K562 (cell line): ENCODE measurements around the gene ASCC1. TPM values are rescaled to one million over a fixed set of nuclear protein-coding genes. Genes with fewer than 3 reads are reported as not detected.

ENCODE experiments used
- ATF7 ChIP-seq: fragments of 450-650 bp; IDR thresholded peaks from 2 replicates; pipeline ENCODE4 v1.7.1; 2014; ENCODE audit warnings: mild to moderate bottlenecking, moderate library complexity
- BDP1 ChIP-seq: IDR thresholded peaks from 3 replicates; pipeline ENCODE4 v1.6.1; 2011; ENCODE audit not compliant: insufficient read length, insufficient read depth
- CBFA2T3 ChIP-seq: fragments of 450-650 bp; IDR thresholded peaks from 2 replicates; pipeline ENCODE4 v1.6.1; 2017
- CREB1 ChIP-seq, 2 experiments: sonication (generic) in 1 of 2; formaldehyde crosslinking in 1 of 2; IDR thresholded peaks; 2 replicates each; pipeline versions ENCODE4 v1.6.1 to v1.8.0; 2012 to 2022; ENCODE audit warnings: inconsistent platforms in 1 of 2, mild to moderate bottlenecking in 1 of 2, missing genetic modification reagents in 1 of 2, moderate library complexity in 1 of 2
- DIDO1 ChIP-seq: fragments of 450-650 bp; IDR thresholded peaks from 2 replicates; pipeline ENCODE4 v1.6.1; 2016; ENCODE audit warnings: low read depth, missing biosample characterization, missing genetic modification characterization
- IFI16 ChIP-seq: fragments of 250-450 bp; sonication (Bioruptor Pico); IDR thresholded peaks from 2 replicates; pipeline ENCODE4 v2.1.2; 2022; ENCODE audit warnings: mild to moderate bottlenecking, inconsistent platforms
- KAT7 ChIP-seq: sonication (generic); formaldehyde crosslinking; IDR thresholded peaks from 2 replicates; pipeline ENCODE4 v1.8.0; 2022; ENCODE audit warnings: missing genetic modification reagents, mild to moderate bottlenecking, borderline replicate concordance
- KAT8 ChIP-seq: fragments of 450-650 bp; IDR thresholded peaks from 2 replicates; pipeline ENCODE4 v1.6.1; 2016; ENCODE audit warnings: low read depth, mild to moderate bottlenecking
- MTA1 ChIP-seq: fragments of 450-650 bp; IDR thresholded peaks from 2 replicates; pipeline ENCODE4 v1.6.1; 2017; ENCODE audit warnings: borderline replicate concordance
- NFXL1 ChIP-seq: fragments of 450-650 bp; formaldehyde crosslinking; IDR thresholded peaks from 2 replicates; pipeline ENCODE4 v1.4.0; 2021; ENCODE audit warnings: mild to moderate bottlenecking
- NONO ChIP-seq, 2 experiments: fragments of 200-400 bp in 1 of 2; fragments of 450-650 bp in 1 of 2; formaldehyde crosslinking in 1 of 2; IDR thresholded peaks; 2 replicates each; pipeline ENCODE4 v1.6.1; 2017; ENCODE audit warnings: low read depth in 2 of 2, mild to moderate bottlenecking in 2 of 2, moderate library complexity in 2 of 2, low read length in 1 of 2
- NUFIP1 ChIP-seq: fragments of 450-650 bp; IDR thresholded peaks from 2 replicates; pipeline ENCODE4 v1.6.1; 2018; ENCODE audit not compliant: partially characterized antibody
- POLR2A ChIP-seq: fragments of 450-650 bp; conservative IDR thresholded peaks from 2 replicates; pipeline ENCODE4 v1.6.1; 2016
- PYGO2 ChIP-seq: fragments of 450-650 bp; IDR thresholded peaks from 2 replicates; pipeline ENCODE4 v1.6.1; 2016; ENCODE audit warnings: mild to moderate bottlenecking, missing genetic modification characterization, moderate library complexity, missing compliant biosample characterization
- RBM15 ChIP-seq: fragments of 200-400 bp; formaldehyde crosslinking; IDR thresholded peaks from 2 replicates; pipeline ENCODE4 v1.6.1; 2018; ENCODE audit warnings: mild to moderate bottlenecking, low read length, moderate library complexity; ENCODE audit not compliant: insufficient read depth
- RFX5 ChIP-seq: IDR thresholded peaks from 2 replicates; pipeline ENCODE4 v1.6.1; 2011; ENCODE audit warnings: low read depth, mild to moderate bottlenecking, improper control_type of control experiment, low read length
- RFX7 ChIP-seq: fragments of 250-450 bp; sonication (Bioruptor Pico); IDR thresholded peaks from 2 replicates; pipeline ENCODE4 v1.5.1; 2021; ENCODE audit warnings: mild to moderate bottlenecking
- TSC22D4 ChIP-seq: fragments of 450-650 bp; IDR thresholded peaks from 2 replicates; pipeline ENCODE4 v1.6.1; 2016; ENCODE audit warnings: missing genetic modification characterization, missing biosample characterization, control low read depth
- XRCC5 ChIP-seq: fragments of 200-400 bp; formaldehyde crosslinking; IDR thresholded peaks from 2 replicates; pipeline ENCODE4 v1.6.1; 2017; ENCODE audit warnings: low read depth, mild to moderate bottlenecking, low read length
- ZNF140 ChIP-seq: fragments of 250-450 bp; sonication (Bioruptor Pico); IDR thresholded peaks from 2 replicates; pipeline ENCODE4 v1.8.0; 2021; ENCODE audit warnings: moderate library complexity, mild to moderate bottlenecking, inconsistent platforms
- ZNF316 ChIP-seq: fragments of 450-650 bp; IDR thresholded peaks from 2 replicates; pipeline ENCODE4 v1.6.1; 2016
- ZNF445 ChIP-seq: fragments of 250-450 bp; sonication (Bioruptor Pico); IDR thresholded peaks from 2 replicates; pipeline ENCODE4 v1.4.0; 2020; ENCODE audit warnings: low read depth, mild to moderate bottlenecking, moderate library complexity
- polyA plus RNA-seq, 8 experiments: library from polyadenylated mRNA; depleted of rRNA in 4 of 8; stranded (reverse) in 5 of 8; unstranded in 3 of 8; fragments of >200 nt; fragmentation: Nextera tagmentation in 2 of 8; fragmentation: Illumina TruSeq in 1 of 8; extraction: Ambion mirVana in 2 of 8; extraction: Trizol in 1 of 8; gene quantifications; 2 replicates each; pipeline versions ENCODE4 v1.2.1 to v1.2.3, GENCODE V29; 2011 to 2014; ENCODE audit warnings: inconsistent platforms in 1 of 8, missing spikeins in 1 of 8
- total RNA-seq, 7 experiments: library from RNA; depleted of rRNA in 6 of 7; stranded (reverse); fragments of >200 nt in 6 of 7; fragmentation: Illumina TruSeq in 2 of 7; extraction: Trizol in 2 of 7; gene quantifications; 2 replicates each; pipeline versions ENCODE4 v1.2.1 to v1.2.3, GENCODE V29; 2011 to 2021; ENCODE audit warnings: low replicate concordance in 1 of 7
- TF ChIP-seq, protein P1 (sequence below): sonication (generic); formaldehyde crosslinking; IDR thresholded peaks from 2 replicates; pipeline ENCODE4 v1.5.0; 2020; ENCODE audit warnings: missing genetic modification reagents
- TF ChIP-seq, protein P2 (sequence below), 2 experiments: fragments of 450-650 bp; IDR thresholded peaks; 2 replicates each; pipeline ENCODE4 v1.6.1; 2018; ENCODE audit warnings: mild to moderate bottlenecking in 2 of 2, low read depth in 1 of 2; ENCODE audit not compliant: partially characterized antibody in 2 of 2

Gene ASCC1
- total and polyA plus RNA-seq, 9 of the 15 experiments (the other 6 are each of a cell fraction or from before 2014, with no cell fraction given) = 31.7 to 73.3 (median 52.8) TPM

DNA sequence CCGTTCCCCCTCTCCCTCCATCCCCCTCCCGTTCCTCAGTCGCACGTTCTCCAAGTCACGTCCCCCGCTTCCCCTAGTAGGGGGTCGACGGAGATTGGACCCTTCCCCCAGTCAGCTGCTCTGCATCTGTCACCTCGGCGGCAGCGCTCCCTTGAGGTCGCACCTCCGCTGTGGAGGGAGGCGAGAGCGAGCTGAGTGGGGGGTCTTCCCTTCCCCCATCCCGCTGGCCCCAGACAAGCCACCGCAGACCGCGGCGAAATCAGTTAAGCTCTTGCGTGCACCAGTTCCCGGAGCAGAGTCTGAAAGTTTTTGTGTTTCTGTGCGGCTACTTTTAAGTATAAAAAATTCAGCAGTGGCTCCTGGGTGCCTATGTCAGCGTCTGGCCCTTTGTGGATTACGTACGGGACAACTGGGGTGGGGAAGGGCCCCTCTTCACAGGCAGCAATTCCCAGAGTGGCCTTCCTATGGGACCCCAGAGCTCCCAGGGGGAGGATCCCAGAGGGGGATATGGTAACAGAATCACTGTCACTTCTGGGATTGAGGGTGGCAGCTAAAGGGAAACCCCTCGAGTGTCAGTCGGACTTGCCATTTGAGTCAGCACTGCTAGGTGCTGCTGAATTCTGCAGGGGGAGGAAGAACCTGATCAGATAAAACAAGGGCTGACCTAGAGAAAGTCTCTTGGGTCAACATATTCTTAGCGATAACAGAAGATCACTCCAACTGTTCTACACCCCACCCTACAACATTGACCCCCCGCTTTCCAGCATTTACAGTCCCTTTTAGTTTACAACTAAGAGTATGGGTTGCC is 45.1 kb upstream of the ASCC1 start (continued):
- TF ChIP-seq, protein P1, sequence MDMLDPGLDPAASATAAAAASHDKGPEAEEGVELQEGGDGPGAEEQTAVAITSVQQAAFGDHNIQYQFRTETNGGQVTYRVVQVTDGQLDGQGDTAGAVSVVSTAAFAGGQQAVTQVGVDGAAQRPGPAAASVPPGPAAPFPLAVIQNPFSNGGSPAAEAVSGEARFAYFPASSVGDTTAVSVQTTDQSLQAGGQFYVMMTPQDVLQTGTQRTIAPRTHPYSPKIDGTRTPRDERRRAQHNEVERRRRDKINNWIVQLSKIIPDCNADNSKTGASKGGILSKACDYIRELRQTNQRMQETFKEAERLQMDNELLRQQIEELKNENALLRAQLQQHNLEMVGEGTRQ (CRISPR knock-in tag) = no peak
- TF ChIP-seq PYGO2 = no peak
- no peak for TF ChIP-seq RBM15
- no peak for TF ChIP-seq RFX5
- TF ChIP-seq TSC22D4 = no peak
- TF ChIP-seq, protein P2, sequence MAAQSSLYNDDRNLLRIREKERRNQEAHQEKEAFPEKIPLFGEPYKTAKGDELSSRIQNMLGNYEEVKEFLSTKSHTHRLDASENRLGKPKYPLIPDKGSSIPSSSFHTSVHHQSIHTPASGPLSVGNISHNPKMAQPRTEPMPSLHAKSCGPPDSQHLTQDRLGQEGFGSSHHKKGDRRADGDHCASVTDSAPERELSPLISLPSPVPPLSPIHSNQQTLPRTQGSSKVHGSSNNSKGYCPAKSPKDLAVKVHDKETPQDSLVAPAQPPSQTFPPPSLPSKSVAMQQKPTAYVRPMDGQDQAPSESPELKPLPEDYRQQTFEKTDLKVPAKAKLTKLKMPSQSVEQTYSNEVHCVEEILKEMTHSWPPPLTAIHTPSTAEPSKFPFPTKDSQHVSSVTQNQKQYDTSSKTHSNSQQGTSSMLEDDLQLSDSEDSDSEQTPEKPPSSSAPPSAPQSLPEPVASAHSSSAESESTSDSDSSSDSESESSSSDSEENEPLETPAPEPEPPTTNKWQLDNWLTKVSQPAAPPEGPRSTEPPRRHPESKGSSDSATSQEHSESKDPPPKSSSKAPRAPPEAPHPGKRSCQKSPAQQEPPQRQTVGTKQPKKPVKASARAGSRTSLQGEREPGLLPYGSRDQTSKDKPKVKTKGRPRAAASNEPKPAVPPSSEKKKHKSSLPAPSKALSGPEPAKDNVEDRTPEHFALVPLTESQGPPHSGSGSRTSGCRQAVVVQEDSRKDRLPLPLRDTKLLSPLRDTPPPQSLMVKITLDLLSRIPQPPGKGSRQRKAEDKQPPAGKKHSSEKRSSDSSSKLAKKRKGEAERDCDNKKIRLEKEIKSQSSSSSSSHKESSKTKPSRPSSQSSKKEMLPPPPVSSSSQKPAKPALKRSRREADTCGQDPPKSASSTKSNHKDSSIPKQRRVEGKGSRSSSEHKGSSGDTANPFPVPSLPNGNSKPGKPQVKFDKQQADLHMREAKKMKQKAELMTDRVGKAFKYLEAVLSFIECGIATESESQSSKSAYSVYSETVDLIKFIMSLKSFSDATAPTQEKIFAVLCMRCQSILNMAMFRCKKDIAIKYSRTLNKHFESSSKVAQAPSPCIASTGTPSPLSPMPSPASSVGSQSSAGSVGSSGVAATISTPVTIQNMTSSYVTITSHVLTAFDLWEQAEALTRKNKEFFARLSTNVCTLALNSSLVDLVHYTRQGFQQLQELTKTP (IDR thresholded peaks at IDR 0.05; ENCODE audit: low read depth in 1 of 2, partially characterized antibody in 2 of 2) = peak; percentile 27 to 47
- no peak for TF ChIP-seq BDP1
- TF ChIP-seq ZNF140 = no peak
- TF ChIP-seq DIDO1 (tag) = no peak
- peak; percentile 59; the same call in 1 of the 2 replicates for TF ChIP-seq ATF7
- no peak for TF ChIP-seq IFI16
- peak; percentile 89; the same call in 1 of the 2 replicates for TF ChIP-seq KAT7 (CRISPR knock-in tag)
- TF ChIP-seq NONO (IDR thresholded peaks at IDR 0.05; ENCODE audit: low read depth in 2 of 2, low read length in 1 of 2) = peak in 1 of 2 experiments; percentile 63; a peak in 2 of 4 replicates
- TF ChIP-seq KAT8 = no peak
- TF ChIP-seq POLR2A = peak; percentile 73
- TF ChIP-seq CREB1 (IDR thresholded peaks at IDR 0.05) = no peak
- TF ChIP-seq CREB1 (CRISPR knock-in tag; IDR thresholded peaks at IDR 0.05) = peak; percentile 33; the same call in 1 of the 2 replicates
- no peak; the same call in 1 of the 2 replicates for TF ChIP-seq XRCC5
- TF ChIP-seq ZNF445 (CRISPR knock-in tag) = no peak
- TF ChIP-seq RFX7 (CRISPR knock-in tag) = no peak
- no peak for TF ChIP-seq ZNF316
- TF ChIP-seq MTA1 = peak; percentile 66
- 0 out of 2 replicates have a peak, but pooled peaks have one; percentile 23 for TF ChIP-seq NFXL1 (CRISPR knock-in tag)
- no peak for TF ChIP-seq NUFIP1
- peak; percentile 45; the same call in 1 of the 2 replicates for TF ChIP-seq CBFA2T3
